Cerebellar cortex (tissue), 1 donor: Measurements from ENCODE around the gene ARHGDIB.

Source experiments
- DNase-seq: peaks from one replicate; pipeline ENCODE4 v3.0.0-alpha.2; 2015; ENCODE audit warnings: low spot score

Gene ARHGDIB

GRCh38 chr12:14956024-14956891 lies 5.1 kb downstream of the ARHGDIB start:
- no peak for DNase-seq

GRCh38 chr12:14954269-14954668 lies 7.1 kb downstream of the ARHGDIB start:
- no peak for DNase-seq

- no peak for DNase-seq
Observed at GRCh38 chr12:14953752-14954151, 7.6 kb downstream of the ARHGDIB start.

- no peak for DNase-seq
Observed at GRCh38 chr12:14952299-14952921, 9.0 kb downstream of the ARHGDIB start.

GRCh38 chr12:14951851-14952250 lies 9.6 kb downstream of the ARHGDIB start:
- no peak for DNase-seq

GRCh38 chr12:14950982-14951746 lies 10.2 kb downstream of the ARHGDIB start:
- DNase-seq = no peak

- DNase-seq = no peak
Observed at GRCh38 chr12:14950421-14950820, 11.0 kb downstream of the ARHGDIB start.

GRCh38 chr12:14949631-14950030 lies 11.8 kb downstream of the ARHGDIB start:
- DNase-seq = no peak

GRCh38 chr12:14948672-14949071 lies 12.7 kb downstream of the ARHGDIB start:
- DNase-seq = no peak

- no peak for DNase-seq
Observed at GRCh38 chr12:14946861-14947260, 14.5 kb downstream of the ARHGDIB start.

- no peak for DNase-seq
Observed at GRCh38 chr12:14946162-14946561, 15.2 kb downstream of the ARHGDIB start.

- DNase-seq = no peak
Observed at GRCh38 chr12:14942196-14942931, 19.0 kb downstream of the ARHGDIB start.

- DNase-seq = no peak
Observed at GRCh38 chr12:14941369-14941768, 20.0 kb downstream of the ARHGDIB start.

- DNase-seq = no peak
Observed at GRCh38 chr12:14938301-14938700, 23.1 kb downstream of the ARHGDIB start, which contains the start of gene ERP27. Gene ERP27, minus strand, starts transcription at chr12:14938537. Its CDS starts 29 bp downstream, at chr12:14938508.

- DNase-seq = no peak
Observed at GRCh38 chr12:14937689-14938088, 23.7 kb downstream of the ARHGDIB start.

GRCh38 chr12:14937014-14937413 lies 24.4 kb downstream of the ARHGDIB start:
- DNase-seq = no peak

- no peak for DNase-seq
Observed at GRCh38 chr12:14936224-14936861, 25.1 kb downstream of the ARHGDIB start.

- no peak for DNase-seq
Observed at GRCh38 chr12:14935031-14935430, 26.4 kb downstream of the ARHGDIB start.

- DNase-seq = no peak
Observed at GRCh38 chr12:14934511-14934910, 26.9 kb downstream of the ARHGDIB start.

GRCh38 chr12:14931791-14932560 lies 29.4 kb downstream of the ARHGDIB start:
- DNase-seq = no peak

- DNase-seq = no peak
Observed at GRCh38 chr12:14931359-14931758, 30.0 kb downstream of the ARHGDIB start.
